IPS-20b (cell line): ENCODE results near the gene GEMIN7.

Source experiments
- H3K27ac ChIP-seq: one replicate; pipeline ENCODE4 v1.5.1; 2013; ENCODE audit warnings: low read length
- H3K27me3 ChIP-seq: 2 replicates; pipeline ENCODE4 v1.6.1; 2013; ENCODE audit warnings: mild to moderate bottlenecking, low read length, inconsistent platforms; ENCODE audit not compliant: insufficient read depth
- H3K36me3 ChIP-seq: 2 replicates; pipeline ENCODE4 v1.6.1; 2013; ENCODE audit warnings: low read depth, mild to moderate bottlenecking, inconsistent platforms, low read length, moderate library complexity; ENCODE audit not compliant: insufficient read depth
- H3K4me1 ChIP-seq: 2 replicates; pipeline ENCODE4 v1.6.1; 2013; ENCODE audit warnings: mild to moderate bottlenecking, control low read depth, inconsistent platforms, low read length, moderate library complexity; ENCODE audit not compliant: insufficient read depth
- H3K4me3 ChIP-seq: 2 replicates; pipeline ENCODE4 v1.5.1; 2013; ENCODE audit warnings: mild to moderate bottlenecking, low read length, inconsistent platforms
- H3K9ac ChIP-seq: 2 replicates; pipeline ENCODE4 v1.6.1; 2013; ENCODE audit warnings: low read depth, mild to moderate bottlenecking, inconsistent platforms, low read length, moderate library complexity
- H3K9me3 ChIP-seq: 2 replicates; pipeline ENCODE4 v1.6.1; 2013; ENCODE audit warnings: mild to moderate bottlenecking, low read depth, low read length, inconsistent platforms; ENCODE audit not compliant: insufficient read depth

Gene GEMIN7

GRCh38 chr19:45079063-45079910, at the start of gene GEMIN7:
GEMIN7 (plus strand) TSS chr19:45079260; CDS start chr19:45090115, 10,855 bp downstream.
- H3K9me3 ChIP-seq, result no peaks in the 10 kb centered on the region
- H3K27ac ChIP-seq, result peak within 1 kb of the TSS; percentile 34
- H3K27me3 ChIP-seq, result peaks cover 5% of the 10 kb centered on the region; the same call in 1 of the 2 replicates
- peak within 1 kb of the TSS; percentile 85 for H3K9ac ChIP-seq
- peaks cover 27% of the 10 kb centered on the region for H3K4me1 ChIP-seq
- H3K36me3 ChIP-seq, result peaks cover 14% of the 10 kb centered on the region
- peak within 1 kb of the TSS; percentile 72 for H3K4me3 ChIP-seq

- H3K27ac ChIP-seq, result no peak overlapping the region
- 0 out of 2 replicates have a peak, but pooled peaks cover 5% of the 10 kb centered on the region for H3K9me3 ChIP-seq
- no peak overlapping the region for H3K4me3 ChIP-seq
- H3K4me1 ChIP-seq, result no peaks in the 10 kb centered on the region
- H3K36me3 ChIP-seq, result peaks cover 9% of the 10 kb centered on the region
- H3K27me3 ChIP-seq, result no peaks in the 10 kb centered on the region
- H3K9ac ChIP-seq, result no peak overlapping the region
These were observed 48.2 kb upstream of the GEMIN7 start for GRCh38 chr19:45030825-45031224.

GRCh38 chr19:45032421-45032820, 46.6 kb upstream of the GEMIN7 start:
- no peak overlapping the region for H3K4me3 ChIP-seq
- H3K36me3 ChIP-seq, result peaks cover 9% of the 10 kb centered on the region
- no peaks in the 10 kb centered on the region for H3K27me3 ChIP-seq
- H3K9me3 ChIP-seq, result 0 out of 2 replicates have a peak, but pooled peaks cover 5% of the 10 kb centered on the region
- H3K9ac ChIP-seq, result no peak overlapping the region
- no peaks in the 10 kb centered on the region for H3K4me1 ChIP-seq
- no peak overlapping the region for H3K27ac ChIP-seq

GRCh38 chr19:45035755-45036154, 43.3 kb upstream of the GEMIN7 start:
- H3K4me1 ChIP-seq, result peaks cover 8% of the 10 kb centered on the region
- H3K4me3 ChIP-seq, result no peak overlapping the region
- no peak overlapping the region for H3K27ac ChIP-seq
- no peaks in the 10 kb centered on the region for H3K27me3 ChIP-seq
- 0 out of 2 replicates have a peak, but pooled peaks cover 4% of the 10 kb centered on the region for H3K9me3 ChIP-seq
- H3K9ac ChIP-seq, result no peak overlapping the region
- peaks cover 12% of the 10 kb centered on the region for H3K36me3 ChIP-seq

- Histone ChIP-seq H3K27me3 (no peaks in the 10 kb centered on the region), H3K27ac (no peak overlapping the region), H3K36me3 (peaks cover 25% of the 10 kb centered on the region), H3K4me3 (no peak overlapping the region), H3K9me3 (no peaks in the 10 kb centered on the region), H3K4me1 (peaks cover 8% of the 10 kb centered on the region), H3K9ac (no peak overlapping the region)
These were observed 41.5 kb upstream of the GEMIN7 start for GRCh38 chr19:45037393-45038169.

- H3K4me3 ChIP-seq, result peak within 1 kb of the TSS; percentile 96
These were observed 39.8 kb upstream of the GEMIN7 start, which contains the start of gene CLASRP for GRCh38 chr19:45038931-45039893. CLASRP (plus strand) TSS chr19:45039045; CDS start chr19:45040213, 1,168 bp downstream.

GRCh38 chr19:45040059-45040771, 38.8 kb upstream of the GEMIN7 start:
- Histone ChIP-seq H3K4me1 (peaks cover 8% of the 10 kb centered on the region), H3K4me3 (peak overlapping the region; percentile 96), H3K9me3 (no peaks in the 10 kb centered on the region), H3K36me3 (peaks cover 47% of the 10 kb centered on the region), H3K27me3 (no peaks in the 10 kb centered on the region), H3K27ac (no peak overlapping the region), H3K9ac (no peak overlapping the region; the same call in 1 of the 2 replicates)

More at GRCh38 chr19:45038931-45039893, 39.8 kb upstream of the GEMIN7 start, which contains the start of gene CLASRP:
- no peaks in the 10 kb centered on the region for H3K27me3 ChIP-seq
- H3K9me3 ChIP-seq, result no peaks in the 10 kb centered on the region
- H3K27ac ChIP-seq, result no peak within 1 kb of the TSS
- peaks cover 8% of the 10 kb centered on the region for H3K4me1 ChIP-seq
- peak within 1 kb of the TSS; percentile 91 for H3K9ac ChIP-seq
- H3K36me3 ChIP-seq, result peaks cover 38% of the 10 kb centered on the region

GRCh38 chr19:45041125-45041524, 37.9 kb upstream of the GEMIN7 start:
- peaks cover 8% of the 10 kb centered on the region for H3K4me1 ChIP-seq
- H3K9me3 ChIP-seq, result no peaks in the 10 kb centered on the region
- H3K36me3 ChIP-seq, result peaks cover 56% of the 10 kb centered on the region
- H3K4me3 ChIP-seq, result no peak overlapping the region
- no peak overlapping the region for H3K9ac ChIP-seq
- no peaks in the 10 kb centered on the region for H3K27me3 ChIP-seq
- H3K27ac ChIP-seq, result no peak overlapping the region

GRCh38 chr19:45045671-45046353, 33.2 kb upstream of the GEMIN7 start:
- Histone ChIP-seq H3K9ac (no peak overlapping the region), H3K27ac (no peak overlapping the region), H3K9me3 (no peaks in the 10 kb centered on the region), H3K4me3 (no peak overlapping the region), H3K36me3 (peaks cover 60% of the 10 kb centered on the region), H3K4me1 (no peaks in the 10 kb centered on the region; the same call in 1 of the 2 replicates), H3K27me3 (no peaks in the 10 kb centered on the region)

GRCh38 chr19:45046355-45046754, 32.7 kb upstream of the GEMIN7 start:
- H3K27ac ChIP-seq, result no peak overlapping the region
- peaks cover 56% of the 10 kb centered on the region for H3K36me3 ChIP-seq
- H3K4me3 ChIP-seq, result no peak overlapping the region
- H3K27me3 ChIP-seq, result no peaks in the 10 kb centered on the region
- H3K4me1 ChIP-seq, result no peaks in the 10 kb centered on the region; the same call in 1 of the 2 replicates
- H3K9me3 ChIP-seq, result no peaks in the 10 kb centered on the region
- no peak overlapping the region for H3K9ac ChIP-seq
